AG04449 (cell line): ENCODE measurements around the gene TATDN3.
A peak's percentile ranks its signal among the peaks of the same experiment; 100 is the strongest.

ENCODE experiments used
- CTCF ChIA-PET: fragments of 350-600 bp; formaldehyde crosslinking; extraction: SDS; loops from one replicate; lab custom pipeline; 2021; ENCODE audit warnings: antibody characterized with exemption; lab: Yijun Ruan, JAX
- POLR2A ChIA-PET: fragments of 400-600, 350-600 bp; formaldehyde crosslinking; extraction: SDS; loops from one replicate; lab custom pipeline; 2020; ENCODE audit warnings: antibody characterized with exemption, inconsistent platforms; lab: Yijun Ruan, JAX
- DNase-seq: peaks from one replicate; pipeline ENCODE4 v3.0.0-alpha.2; 2010; ENCODE audit warnings: low read depth, low spot score
- H3K4me3 ChIP-seq: 2 replicates; pipeline ENCODE4 v1.5.1; 2011; ENCODE audit warnings: low read depth, mild to moderate bottlenecking, control low read depth, low read length
- CTCF ChIP-seq: IDR thresholded peaks from one replicate; pipeline ENCODE4 v1.5.1; 2011; ENCODE audit warnings: mild to moderate bottlenecking, moderate library complexity, low read length, control low read depth, inconsistent platforms; ENCODE audit not compliant: insufficient read depth; ENCODE audit errors: missing control alignments

TATDN3 gene

GRCh38 chr1:212791676-212792395, at the start of gene TATDN3, which contains the start of gene NSL1:
Gene TATDN3, plus strand, starts transcription at chr1:212791894. Its CDS starts 28 bp downstream, at chr1:212791922.
Gene NSL1, minus strand, starts transcription at chr1:212791777. Its CDS starts 14 bp downstream, at chr1:212791763.
- TF ChIP-seq CTCF, result no peak
- ChIA-PET POLR2A (interaction anchor here (0.5 to 1.7 kb wide), 5 partner anchors 10 to 1373 kb away, joined by 3 to 10 read pairs (median 3); partner anchors contain the start of genes ATF3 and FLVCR1), CTCF (interaction anchor here (1.1 to 4.3 kb wide), 6 partner anchors 10 to 721 kb away, joined by 4 to 29 read pairs (median 11); no protein-coding TSS in a partner anchor)
- DNase-seq, result no peak
- peak within 1 kb of the TSS; percentile 95 for H3K4me3 ChIP-seq

GRCh38 chr1:212743901-212744475, 47.7 kb upstream of the TATDN3 start:
- ChIA-PET CTCF (no interaction called here), POLR2A (no interaction called here)
- no peak for DNase-seq
- TF ChIP-seq CTCF, result no peak
- no peak overlapping the region for H3K4me3 ChIP-seq

- no peak for DNase-seq
- CTCF ChIA-PET, result interaction anchor here (1.1 to 2.0 kb wide), 2 partner anchors 80 to 268 kb away, joined by 5 to 9 read pairs; no protein-coding TSS in a partner anchor
- H3K4me3 ChIP-seq, result no peak overlapping the region
- POLR2A ChIA-PET, result no interaction called here
- TF ChIP-seq CTCF, result no peak
Observed at GRCh38 chr1:212745303-212745702, 46.4 kb upstream of the TATDN3 start.

GRCh38 chr1:212746546-212746945, 45.1 kb upstream of the TATDN3 start:
- TF ChIP-seq CTCF, result no peak
- DNase-seq, result no peak
- CTCF ChIA-PET, result interaction anchor here (0.7 to 7.6 kb wide), 11 partner anchors 7 to 442 kb away, joined by 3 to 83 read pairs (median 4); partner anchors contain the start of gene BATF3
- H3K4me3 ChIP-seq, result no peak overlapping the region
- POLR2A ChIA-PET, result no interaction called here

GRCh38 chr1:212749821-212750535, 41.7 kb upstream of the TATDN3 start:
- CTCF ChIA-PET, result interaction anchor here (0.7 to 7.6 kb wide), 44 partner anchors 8 to 298 kb away, joined by 3 to 83 read pairs (median 6); partner anchors contain the start of genes NSL1 and TATDN3
- POLR2A ChIA-PET, result interaction anchor here (1.5 kb wide), 1 partner anchor 142 kb away, joined by 5 read pairs; the partner anchor contains the start of gene ATF3

More at GRCh38 chr1:212749821-212750535, 41.7 kb upstream of the TATDN3 start:
- no peak overlapping the region for H3K4me3 ChIP-seq
- no peak for DNase-seq
- TF ChIP-seq CTCF, result peak; percentile 43
